ENCODE data around the gene AK2.

GRCh38 chr1:33025761-33026160 lies 10.9 kb downstream of the AK2 start:
- TF ChIP-seq CTCF (conservative IDR thresholded peaks at IDR 0.05 in 1 of 2, IDR thresholded peaks at IDR 0.05 in 1 of 2; ENCODE audit: extremely low read depth in 1 of 2, insufficient read depth in 1 of 2, low read depth in 1 of 2, low read length in 2 of 2) (no peak), EZH2 (IDR thresholded peaks at IDR 0.05; ENCODE audit: borderline replicate concordance, low read length) (no peak)
